Epidermal melanocyte (primary cell): ENCODE data around the gene ZNF460.
A peak's percentile ranks its signal among the peaks of the same experiment; 100 is the strongest.

Source experiments
- DNase-seq: peaks from one replicate; pipeline ENCODE4 v3.0.0; 2011; ENCODE audit warnings: low spot score; ENCODE audit not compliant: insufficient read length

The ZNF460 gene

DNA sequence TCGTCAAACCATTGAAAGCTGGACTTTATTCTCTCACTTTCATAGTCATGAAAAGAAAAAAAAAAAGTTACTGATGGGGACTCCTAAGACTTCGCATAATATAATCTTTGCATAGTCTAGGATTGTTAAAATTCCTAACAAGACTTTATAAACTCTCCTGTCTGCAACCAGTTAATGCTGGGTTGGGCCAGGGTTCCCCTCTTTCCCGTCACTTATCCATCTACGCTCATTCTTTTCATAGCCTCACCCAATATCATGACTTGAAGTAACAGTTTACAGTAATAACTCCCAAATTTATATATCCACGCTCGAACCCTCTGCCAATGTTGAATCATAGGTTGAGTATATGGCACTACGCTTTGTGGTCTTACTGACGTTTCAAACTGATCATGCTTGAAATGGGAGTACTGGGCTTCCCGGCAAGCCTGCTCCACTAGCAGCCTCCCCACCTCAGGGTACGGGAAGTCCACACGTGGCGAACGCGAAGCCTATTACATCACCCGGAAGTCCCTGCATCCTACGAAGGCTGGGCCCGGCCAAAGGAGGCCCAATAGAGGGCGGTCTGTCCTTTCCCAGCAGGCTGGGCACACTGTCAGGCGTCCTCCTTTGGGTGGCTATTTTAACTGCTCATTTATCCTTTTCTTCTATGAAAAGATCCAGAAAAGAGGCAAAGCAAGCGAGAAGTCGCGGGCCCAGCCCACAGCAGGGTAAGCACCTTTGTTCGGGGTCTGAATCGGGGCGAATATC, 694 bp upstream of the ZNF460 start:
- DNase-seq: peak; percentile 95

DNA sequence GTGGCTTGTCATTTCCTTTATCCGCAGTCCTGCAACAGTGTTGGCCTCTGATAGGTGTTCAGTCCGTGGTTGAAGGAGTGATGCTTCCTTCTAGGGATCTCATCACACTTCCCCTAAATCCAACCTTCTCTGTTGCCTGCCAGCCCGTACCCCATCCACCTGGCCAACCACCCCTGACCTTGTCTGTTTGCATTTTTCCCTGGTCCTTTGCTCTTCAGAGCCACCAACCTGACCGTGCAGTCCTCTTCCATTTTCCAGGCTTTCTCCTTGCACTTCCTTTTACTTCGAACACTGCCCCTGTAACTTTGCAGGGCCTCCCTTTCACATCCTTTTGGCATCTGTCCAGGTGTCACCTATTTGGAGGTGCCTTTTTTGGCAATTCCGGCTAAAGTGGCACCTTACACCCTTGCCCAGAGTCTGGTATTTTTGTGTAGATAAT, 696 bp downstream of the ZNF460 start:
- DNase-seq: no peak

GRCh38 chr19:57282011-57282643, 1.8 kb downstream of the ZNF460 start:
- DNase-seq: no peak

DNA sequence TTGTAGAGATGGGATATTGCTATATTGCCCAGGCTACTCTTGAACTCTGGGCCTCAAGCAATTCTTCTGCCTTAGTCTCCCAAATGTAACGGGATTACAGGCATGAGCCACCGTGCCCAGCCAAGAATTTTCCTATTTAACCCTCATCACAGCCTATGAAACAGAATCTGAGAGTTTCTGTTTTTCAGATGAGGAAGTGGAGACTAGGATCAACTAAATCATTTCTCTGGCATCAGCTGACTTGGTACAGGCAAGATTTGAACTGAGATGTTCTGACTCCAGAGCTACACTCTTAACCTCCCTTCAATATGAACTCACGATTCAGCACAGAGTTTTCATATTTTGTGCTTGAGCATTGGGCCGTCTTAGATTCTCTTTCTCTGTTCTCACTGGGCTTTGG, 8.1 kb downstream of the ZNF460 start:
- DNase-seq: no peak

- DNase-seq: no peak
Observed at GRCh38 chr19:57290970-57291369, 10.7 kb downstream of the ZNF460 start.

GRCh38 chr19:57292547-57292946, 12.3 kb downstream of the ZNF460 start:
- DNase-seq: no peak

DNA sequence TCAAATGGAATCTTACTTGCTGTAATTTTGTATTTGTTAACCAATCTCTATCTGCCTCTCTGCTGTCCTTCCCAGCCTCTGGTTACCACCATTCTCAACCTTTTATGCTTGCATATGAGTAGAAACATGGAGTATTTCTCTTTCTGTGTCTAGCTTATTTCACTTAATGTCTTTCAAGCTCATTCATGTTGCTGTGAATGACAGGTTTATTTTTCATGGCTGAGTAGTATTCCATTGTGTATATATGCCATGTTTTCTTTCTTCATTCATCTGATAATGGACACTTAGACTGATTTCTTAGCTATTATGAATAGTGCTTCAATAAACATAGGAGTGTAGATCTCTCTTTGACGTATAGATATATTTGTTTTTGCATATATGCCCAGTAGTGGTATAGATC, 13.4 kb downstream of the ZNF460 start:
- no peak for DNase-seq

GRCh38 chr19:57302020-57302465, 21.8 kb downstream of the ZNF460 start:
- peak; percentile 29 for DNase-seq

DNA sequence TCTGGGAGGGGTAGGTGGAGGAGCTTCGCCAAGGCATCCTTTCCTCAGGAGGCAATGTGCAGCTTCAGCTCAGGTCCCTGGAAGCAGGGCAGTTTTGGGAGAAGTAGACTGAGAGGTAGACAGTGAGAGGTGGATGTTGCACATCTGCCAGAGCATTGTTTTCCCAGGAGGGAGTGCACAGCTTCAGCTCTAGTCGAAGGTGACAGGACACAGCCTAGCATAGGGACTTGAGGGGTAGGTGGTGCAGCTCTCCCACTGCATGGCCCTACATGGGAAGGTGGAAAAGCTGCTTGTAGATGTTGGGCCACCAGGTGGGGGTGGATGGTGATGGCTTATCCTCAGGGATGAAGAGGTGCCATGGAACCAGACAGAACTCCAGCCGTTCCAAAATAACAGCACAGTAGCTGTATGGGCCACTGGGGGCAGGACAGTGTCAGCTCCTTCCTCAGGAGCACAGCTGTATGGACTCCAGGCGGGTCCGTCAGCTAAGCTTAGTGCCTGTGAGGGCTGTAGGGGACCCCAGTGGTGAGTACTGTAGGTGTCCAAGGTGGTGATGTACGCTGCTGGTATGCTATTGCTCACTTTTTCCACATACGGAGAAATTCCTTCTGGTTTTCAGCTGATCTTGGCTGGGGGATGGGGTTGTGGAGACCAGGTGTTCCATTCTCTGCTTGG, 22.6 kb downstream of the ZNF460 start:
- DNase-seq: no peak

- no peak for DNase-seq
Observed at GRCh38 chr19:57305056-57305455, 24.8 kb downstream of the ZNF460 start.

DNA sequence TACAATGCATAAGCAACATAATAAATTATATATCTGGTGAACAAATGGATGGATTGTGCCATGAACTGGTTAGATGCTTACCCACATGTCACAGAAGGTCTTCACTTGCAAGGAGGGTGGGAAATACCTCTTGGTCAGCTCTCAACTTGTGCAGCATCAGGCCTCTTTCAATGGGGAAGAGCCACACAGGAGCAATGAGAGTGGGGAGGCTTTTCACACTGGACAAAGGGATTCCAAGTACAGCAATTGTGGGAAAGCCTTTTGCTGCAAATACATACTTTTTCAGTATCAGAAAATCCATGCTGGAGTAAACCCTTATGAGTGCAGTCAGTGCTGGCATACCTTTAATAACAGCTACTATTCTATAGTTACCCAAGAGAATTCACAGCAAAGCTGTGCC, 28.2 kb downstream of the ZNF460 start:
- DNase-seq: no peak

DNA sequence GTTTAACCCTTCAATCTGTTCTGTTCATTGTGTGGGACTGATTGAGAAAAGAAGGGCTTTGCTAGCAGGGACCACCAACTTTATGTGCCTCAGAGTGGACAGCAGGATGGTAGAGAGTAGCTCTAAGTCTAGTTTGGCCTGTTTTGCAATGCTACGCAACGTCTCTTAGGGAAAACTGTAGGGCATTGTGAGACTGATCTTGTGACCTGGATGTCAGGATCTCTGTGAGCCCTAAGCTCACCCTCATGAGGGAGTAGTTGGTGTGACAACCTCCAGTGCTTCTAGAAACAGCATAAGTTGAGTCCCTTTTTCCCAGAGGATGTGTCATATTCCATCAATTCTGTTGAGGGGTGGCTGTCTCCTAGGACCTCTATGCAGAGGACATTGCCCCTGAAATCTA, 30.5 kb downstream of the ZNF460 start:
- no peak for DNase-seq

- DNase-seq: no peak
Observed at GRCh38 chr19:57314146-57314545, 33.9 kb downstream of the ZNF460 start.

DNA sequence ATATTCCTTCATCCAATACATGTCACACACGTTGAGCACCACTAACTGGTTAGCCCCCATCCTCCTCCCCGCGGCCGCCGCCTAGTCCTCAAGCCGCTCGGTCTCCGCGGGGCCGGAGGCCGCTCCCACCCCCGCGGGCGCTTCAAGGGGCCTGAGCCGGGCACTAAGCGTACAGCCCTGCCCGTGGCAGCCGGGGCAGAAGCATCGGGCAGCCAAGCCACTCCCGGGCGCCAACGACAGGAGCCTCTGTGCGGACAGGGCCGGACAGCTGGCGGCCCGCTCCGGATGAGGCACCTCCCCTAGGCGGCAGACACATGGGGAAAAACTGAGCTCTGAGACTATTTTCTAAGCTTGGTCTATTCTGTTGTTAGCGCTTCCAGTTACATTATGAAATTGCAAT, 37.2 kb downstream of the ZNF460 start:
- DNase-seq: no peak

DNA sequence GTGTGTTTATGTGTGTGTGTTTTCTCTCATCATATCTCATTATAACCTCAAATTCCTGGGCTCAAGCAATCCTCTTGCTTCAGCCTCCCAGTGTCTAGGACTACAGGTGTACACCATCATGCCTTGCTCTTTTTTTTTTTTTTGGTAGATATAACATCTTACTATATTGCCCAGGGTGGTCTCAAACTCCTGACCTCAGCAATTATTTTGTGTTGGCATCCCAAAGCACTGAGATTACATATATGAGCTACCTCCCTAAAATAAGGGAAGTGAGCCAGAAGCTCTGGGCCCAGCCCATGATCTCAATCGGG, 39.5 kb downstream of the ZNF460 start:
- no peak for DNase-seq

GRCh38 chr19:57320180-57321084, 40.1 kb downstream of the ZNF460 start, which contains the start of gene ZNF543:
Gene ZNF543, plus strand, starts transcription at chr19:57320472. Its CDS starts 382 bp downstream, at chr19:57320854.
- DNase-seq: peak; percentile 98

DNA sequence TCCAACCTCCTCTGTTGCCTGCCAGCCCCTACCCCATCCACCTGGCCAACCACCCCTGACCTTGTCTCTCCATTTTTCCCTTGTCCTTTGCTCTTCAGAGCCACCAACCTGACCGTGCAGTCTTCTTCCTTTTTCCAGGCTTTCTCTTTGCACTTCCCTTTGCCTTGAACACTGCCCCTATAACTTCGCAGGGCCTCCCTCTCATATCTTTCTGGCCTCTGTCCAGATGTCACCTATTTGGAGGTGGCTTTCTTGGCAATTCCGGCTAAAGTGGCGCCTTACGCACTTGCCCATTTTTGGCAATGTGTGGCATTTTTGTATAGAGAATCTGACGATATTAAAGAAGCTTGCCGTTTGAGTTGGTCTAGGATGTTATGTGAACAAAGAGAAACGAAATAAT, 40.8 kb downstream of the ZNF460 start:
- DNase-seq: no peak

- no peak for DNase-seq
Observed at GRCh38 chr19:57321751-57322150, 41.5 kb downstream of the ZNF460 start.

GRCh38 chr19:57324992-57325391, 44.7 kb downstream of the ZNF460 start:
- no peak for DNase-seq

DNA sequence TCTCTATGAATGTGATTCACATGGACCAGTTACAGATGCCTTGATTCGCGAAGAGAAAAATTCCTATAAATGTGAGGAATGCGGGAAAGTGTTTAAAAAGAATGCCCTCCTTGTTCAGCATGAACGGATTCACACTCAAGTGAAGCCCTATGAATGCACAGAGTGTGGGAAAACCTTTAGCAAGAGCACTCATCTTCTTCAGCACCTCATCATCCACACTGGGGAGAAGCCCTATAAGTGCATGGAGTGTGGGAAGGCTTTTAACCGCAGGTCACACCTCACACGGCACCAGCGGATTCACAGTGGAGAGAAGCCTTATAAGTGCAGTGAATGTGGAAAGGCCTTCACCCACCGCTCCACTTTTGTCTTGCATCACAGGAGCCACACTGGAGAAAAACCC, 47.7 kb downstream of the ZNF460 start:
- no peak for DNase-seq

DNA sequence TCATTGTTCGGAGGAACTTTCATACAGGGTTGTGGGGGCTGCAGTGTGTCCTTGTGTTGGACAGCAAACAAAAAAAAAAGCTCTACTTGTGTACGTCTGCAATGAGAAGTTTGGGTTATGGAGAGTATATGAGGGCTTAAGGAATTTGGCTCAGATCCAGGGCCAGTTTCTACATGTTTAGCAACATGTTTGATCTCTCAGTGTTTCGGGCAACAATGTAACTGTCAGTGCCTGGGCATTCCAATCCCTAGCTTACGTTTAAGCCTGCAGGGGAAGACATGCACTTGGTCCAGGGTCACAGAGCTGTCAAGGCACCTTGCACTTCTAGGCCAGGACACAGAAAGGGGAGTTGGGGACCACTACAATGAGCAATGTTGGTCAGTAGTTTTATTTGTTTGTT, 53.9 kb downstream of the ZNF460 start:
- no peak for DNase-seq

GRCh38 chr19:57338877-57339276, 58.6 kb downstream of the ZNF460 start:
- no peak for DNase-seq
